ENCODE results near the gene TRPM4. TPM values are rescaled to one million over a fixed set of nuclear protein-coding genes. Genes with fewer than 3 reads are reported as not detected.

TRPM4 gene
- total and polyA plus RNA-seq, 2 of the 8 experiments (the other 6 are each of a cell fraction or from before 2014, with no cell fraction given): 11.3 to 13.3 TPM

DNA sequence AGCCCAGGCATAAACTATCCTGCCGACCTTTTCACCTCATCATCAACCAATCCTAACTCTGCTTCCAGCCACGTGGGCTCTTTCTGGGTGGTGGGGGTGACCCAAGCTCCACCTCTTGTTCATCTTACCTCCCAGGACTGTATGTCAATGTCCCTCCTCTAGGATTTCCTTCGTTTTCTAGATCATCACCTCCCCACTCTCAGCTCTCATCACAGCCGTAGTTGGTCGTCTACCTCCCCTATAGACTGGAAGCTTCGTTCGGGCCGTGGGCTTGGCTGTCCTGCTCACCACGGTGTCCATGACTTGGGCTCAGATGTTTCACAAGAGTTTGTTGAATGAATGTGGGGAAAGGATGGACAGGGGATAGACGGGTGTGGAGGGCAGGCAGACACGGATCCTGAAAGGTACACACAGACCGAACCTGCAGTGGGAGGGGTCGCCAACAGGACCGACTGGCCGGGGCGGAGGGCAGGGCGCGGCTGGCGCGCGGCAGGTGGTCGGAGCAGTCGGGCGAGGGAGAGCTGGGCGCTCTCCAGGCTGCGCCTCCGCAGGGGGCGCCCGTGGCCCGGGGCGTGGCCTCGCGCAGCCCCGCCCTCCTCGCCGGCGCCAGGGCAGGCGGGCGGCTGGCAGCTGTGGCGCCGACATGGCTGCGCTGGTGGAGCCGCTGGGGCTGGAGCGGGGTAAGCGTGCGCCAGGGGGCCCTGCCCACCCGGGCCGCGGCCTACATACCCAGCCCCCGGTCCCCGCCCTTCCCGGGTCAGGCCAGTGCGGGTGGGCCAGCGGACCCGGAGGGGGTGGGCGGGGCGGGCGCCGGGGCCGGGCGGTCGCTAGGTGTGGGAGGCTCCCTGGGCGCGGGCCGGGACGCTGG, 43.6 kb upstream of the TRPM4 start, which contains the start of gene LIN7B:
Gene LIN7B (plus strand): TSS at position 609 of the 868 bp plus-strand sequence. CDS start 35 bp downstream, at position 644.
- FAIRE-seq (peak; percentile 50), DNase-seq (ENCODE audit: low read depth in 1 of 2, low spot score in 2 of 2) (peak in 1 of 2 experiments; percentile 88)
- Histone ChIP-seq H2AFZ (ENCODE audit: low read length) (peak within 1 kb of the TSS; percentile 45; the same call in 1 of the 2 replicates), H2BK5ac (ENCODE audit: low read depth, low read length) (peak within 1 kb of the TSS; percentile 9; the same call in 1 of the 2 replicates), H3K14ac (ENCODE audit: insufficient read length) (no peak within 1 kb of the TSS), H3K27ac (ENCODE audit: low read depth, low read length) (no peak within 1 kb of the TSS), H3K23me2 (ENCODE audit: low read depth, low read length) (peaks cover 17% of the 10 kb centered on the region), H4K8ac (ENCODE audit: extremely low read depth, insufficient read depth, low read length) (peak within 1 kb of the TSS; percentile 87), H3K4me2 (ENCODE audit: insufficient read depth in 1 of 2, low read depth in 2 of 2, low read length in 2 of 2) (peak within 1 kb of the TSS; percentile 81 to 99), H4K5ac (ENCODE audit: insufficient read length, low read depth, low read length) (no peak within 1 kb of the TSS), H3K23ac (ENCODE audit: insufficient read length) (no peak within 1 kb of the TSS), H3K9me3 (ENCODE audit: insufficient read depth in 2 of 2, low read depth in 1 of 2, low read length in 1 of 2) (no peaks in the 10 kb centered on the region), H3K4ac (replicated peaks; ENCODE audit: insufficient read length, low read depth, low read length) (no peak within 1 kb of the TSS), H4K20me1 (replicated peaks in 1 of 2; ENCODE audit: control insufficient read depth in 1 of 2, insufficient read depth in 2 of 2, low read length in 2 of 2) (peaks cover 4 to 8% of the 10 kb centered on the region in 2 experiments), H3K9ac (replicated peaks in 1 of 4; ENCODE audit: extremely low read depth in 1 of 4, low read depth in 3 of 4, low read length in 3 of 4) (peak within 1 kb of the TSS in 2 of 4 experiments; percentile 51 to 75; a peak in 2 of 7 replicates), H3K36me3 (ENCODE audit: control insufficient read depth in 2 of 4, insufficient read depth in 4 of 4, low read length in 3 of 4) (peaks cover 0 to 8% (median 5%) of the 10 kb centered on the region in 4 experiments; a peak in 5 of 8 replicates), H3K56ac (replicated peaks; ENCODE audit: insufficient read length, low read depth, low read length) (no peak within 1 kb of the TSS), H3K4me1 (replicated peaks in 1 of 4; ENCODE audit: control insufficient read depth in 3 of 4, insufficient read depth in 4 of 4, low read length in 3 of 4) (peaks cover 0 to 4% (median 0%) of the 10 kb centered on the region in 4 experiments; a peak in 2 of 7 replicates), H3K4me3 (ENCODE audit: extremely low read depth in 1 of 4, insufficient read depth in 2 of 4, low read depth in 3 of 4, low read length in 4 of 4) (peak within 1 kb of the TSS; percentile 57 to 78 (median 62)), H2BK20ac (ENCODE audit: low read length) (no peak within 1 kb of the TSS), H3K79me2 (ENCODE audit: control insufficient read depth in 1 of 2, insufficient read depth in 2 of 2, low read length in 2 of 2) (no peaks in the 10 kb centered on the region), H2AK5ac (ENCODE audit: low read depth, low read length) (no peak within 1 kb of the TSS), H2BK120ac (replicated peaks; ENCODE audit: low read depth, low read length) (no peak within 1 kb of the TSS), H2BK12ac (ENCODE audit: low read depth, low read length) (peak within 1 kb of the TSS; percentile 21; the same call in 1 of the 2 replicates), H3K27me3 (replicated peaks in 1 of 4; ENCODE audit: control insufficient read depth in 3 of 4, extremely low read depth in 1 of 4, insufficient read depth in 3 of 4, low read length in 3 of 4) (no peaks in the 10 kb centered on the region; a peak in 1 of 7 replicates), H4K91ac (replicated peaks; ENCODE audit: insufficient read length, low read length) (no peak within 1 kb of the TSS), H3K18ac (ENCODE audit: extremely low read depth, low read length) (peak within 1 kb of the TSS; percentile 60), H3K79me1 (ENCODE audit: low read depth, low read length) (peaks cover 2% of the 10 kb centered on the region; the same call in 1 of the 2 replicates), H2BK15ac (ENCODE audit: low read length) (no peak within 1 kb of the TSS)
- ChIA-PET CTCF (ENCODE audit: partially characterized antibody) (interaction anchor here (0.7 to 3.2 kb wide), 18 partner anchors 8 to 271 kb away, joined by 3 to 17 read pairs (median 4); partner anchors contain the start of gene RUVBL2), POLR2A (ENCODE audit: partially characterized antibody) (interaction anchor here (0.8 to 7.8 kb wide), 14 partner anchors 9 to 225 kb away, joined by 3 to 67 read pairs (median 4); a partner anchor contains a TSS)
- WGBS, 2 experiments (ENCODE audit: extremely low coverage in 1 of 2, insufficient coverage in 1 of 2, insufficient read length in 1 of 2, insufficient replicate concordance in 2 of 2, low coverage in 1 of 2, low lambda C conversion rate in 2 of 2, missing lambda C conversion rate in 1 of 2): 9% methylated on average over 20 of the region's 66 CpGs; no CpG with 5 or more reads in 1 of the 2 experiments
- TF ChIP-seq KDM1A (IDR thresholded peaks at IDR 0.05; ENCODE audit: borderline replicate concordance, low read length) (no peak), TBP (IDR thresholded peaks at IDR 0.05; ENCODE audit: low read depth, low read length) (peak; percentile 17; the same call in 1 of the 2 replicates), SAP30 (IDR thresholded peaks at IDR 0.05; ENCODE audit: insufficient read depth, insufficient replicate concordance, low read length) (no peak), SUZ12 (IDR thresholded peaks at IDR 0.05; ENCODE audit: low read length) (no peak), ATF3 (IDR thresholded peaks at IDR 0.05; ENCODE audit: insufficient read depth, low read depth, low read length) (peak; percentile 65; the same call in 1 of the 2 replicates), CEBPB (IDR thresholded peaks at IDR 0.05; ENCODE audit: low read depth, low read length) (peak; percentile 30; the same call in 1 of the 2 replicates), KDM4A (IDR thresholded peaks at IDR 0.05; ENCODE audit: low read depth, low read length, severe bottlenecking) (peak; percentile 53), BACH1 (IDR thresholded peaks at IDR 0.05; ENCODE audit: low read length) (peak; percentile 18; the same call in 1 of the 2 replicates)
- TF ChIP-seq, protein P1, sequence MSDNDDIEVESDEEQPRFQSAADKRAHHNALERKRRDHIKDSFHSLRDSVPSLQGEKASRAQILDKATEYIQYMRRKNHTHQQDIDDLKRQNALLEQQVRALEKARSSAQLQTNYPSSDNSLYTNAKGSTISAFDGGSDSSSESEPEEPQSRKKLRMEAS (IDR thresholded peaks at IDR 0.05): peak; percentile 17; the same call in 1 of the 2 replicates
